ENCODE data around the gene IFT122. TPM values are rescaled to one million over a fixed set of nuclear protein-coding genes. Genes with fewer than 3 reads are reported as not detected.

The IFT122 gene
- total RNA-seq, 2 experiments from 2014 or later, result 21.6 to 37.0 TPM

DNA sequence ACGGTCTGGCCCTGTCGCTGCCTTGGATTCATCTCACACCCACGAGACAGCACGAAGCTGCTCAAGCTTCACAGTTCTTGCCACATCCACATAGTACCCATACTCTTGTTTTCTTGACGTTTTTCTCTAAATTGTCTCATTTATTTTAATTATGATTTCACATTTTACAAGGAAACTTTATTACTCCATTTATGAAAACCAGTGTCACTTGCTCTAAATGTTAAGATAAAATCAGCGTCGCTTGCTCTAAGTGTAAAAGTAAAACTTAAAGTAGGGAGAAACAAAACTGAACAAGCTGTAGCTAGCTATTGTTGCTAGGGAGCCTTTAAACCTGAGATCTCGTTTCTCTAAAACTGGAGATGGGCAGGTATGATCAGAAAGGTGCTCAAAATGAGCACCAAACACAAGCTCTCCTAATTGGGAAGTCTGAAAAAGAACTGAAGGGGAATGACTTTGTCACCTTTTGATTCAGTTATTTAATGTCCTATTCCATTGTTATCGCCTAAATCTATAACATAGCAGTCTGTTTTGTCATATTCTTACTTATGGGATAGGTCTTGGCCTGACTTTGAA is 680 bp downstream of the IFT122 start:
- peak overlapping the region; percentile 81; the same call in 1 of the 2 replicates for H2AFZ ChIP-seq (ENCODE audit: low read length)

DNA sequence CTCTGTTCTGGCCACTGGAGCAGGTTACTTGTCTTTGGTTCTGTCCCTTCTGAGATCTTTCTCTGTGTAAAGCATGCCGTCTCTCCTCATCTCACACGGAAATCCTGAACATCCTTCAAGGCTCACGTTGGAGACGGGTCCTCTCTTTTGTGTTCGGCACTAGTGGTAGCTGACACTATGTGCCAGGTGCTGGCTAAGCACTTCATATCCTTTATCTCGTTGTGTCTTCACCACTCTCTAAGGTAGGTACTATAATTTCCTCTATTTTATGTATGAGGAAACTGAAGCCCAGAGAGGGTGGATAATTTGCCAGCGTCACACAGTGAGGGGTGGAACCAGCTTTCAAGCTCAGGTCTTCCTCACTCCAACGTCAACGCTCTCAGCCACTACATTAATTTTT is 1.2 kb downstream of the IFT122 start:
- Histone ChIP-seq H3K79me2 (ENCODE audit: insufficient read depth, low read depth, low read length) (peaks cover 52% of the 10 kb centered on the region), H3K4me2 (ENCODE audit: low read length) (peak overlapping the region; percentile 93), H3K27ac (ENCODE audit: low read depth, low read length, poor library complexity, severe bottlenecking) (peak overlapping the region; percentile 84), H3K9me3 (ENCODE audit: low read length) (no peaks in the 10 kb centered on the region), H3K4me3 (ENCODE audit: low read depth, low read length, poor library complexity, severe bottlenecking) (peak overlapping the region; percentile 88), H4K20me1 (ENCODE audit: insufficient read depth, low read length) (no peaks in the 10 kb centered on the region), H2AFZ (ENCODE audit: low read length) (peak overlapping the region; percentile 81; the same call in 1 of the 2 replicates), H3K36me3 (ENCODE audit: insufficient read depth, low read length) (peaks cover 24% of the 10 kb centered on the region), H3K9me2 (ENCODE audit: insufficient read depth, low read length) (no peaks in the 10 kb centered on the region), H3K4me1 (ENCODE audit: insufficient read depth, low read length, poor library complexity, severe bottlenecking) (peaks cover 41% of the 10 kb centered on the region)
- ChIA-PET CTCF (ENCODE audit: unreplicated experiment) (interaction anchor here (1.3 kb wide), 1 partner anchor 118 kb away, joined by 3 read pairs; no protein-coding TSS in a partner anchor), POLR2A (interaction anchor here (0.6 to 5.0 kb wide), 11 partner anchors 9 to 372 kb away, joined by 3 to 54 read pairs (median 4); partner anchors contain the start of gene EFCAB12)
- peak; percentile 53 for DNase-seq (ENCODE audit: low spot score)
- BruUV-seq (replicated peaks), result no TSS peak
- TF ChIP-seq, protein P1, sequence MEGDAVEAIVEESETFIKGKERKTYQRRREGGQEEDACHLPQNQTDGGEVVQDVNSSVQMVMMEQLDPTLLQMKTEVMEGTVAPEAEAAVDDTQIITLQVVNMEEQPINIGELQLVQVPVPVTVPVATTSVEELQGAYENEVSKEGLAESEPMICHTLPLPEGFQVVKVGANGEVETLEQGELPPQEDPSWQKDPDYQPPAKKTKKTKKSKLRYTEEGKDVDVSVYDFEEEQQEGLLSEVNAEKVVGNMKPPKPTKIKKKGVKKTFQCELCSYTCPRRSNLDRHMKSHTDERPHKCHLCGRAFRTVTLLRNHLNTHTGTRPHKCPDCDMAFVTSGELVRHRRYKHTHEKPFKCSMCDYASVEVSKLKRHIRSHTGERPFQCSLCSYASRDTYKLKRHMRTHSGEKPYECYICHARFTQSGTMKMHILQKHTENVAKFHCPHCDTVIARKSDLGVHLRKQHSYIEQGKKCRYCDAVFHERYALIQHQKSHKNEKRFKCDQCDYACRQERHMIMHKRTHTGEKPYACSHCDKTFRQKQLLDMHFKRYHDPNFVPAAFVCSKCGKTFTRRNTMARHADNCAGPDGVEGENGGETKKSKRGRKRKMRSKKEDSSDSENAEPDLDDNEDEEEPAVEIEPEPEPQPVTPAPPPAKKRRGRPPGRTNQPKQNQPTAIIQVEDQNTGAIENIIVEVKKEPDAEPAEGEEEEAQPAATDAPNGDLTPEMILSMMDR (conservative IDR thresholded peaks at IDR 0.05; ENCODE audit: low read length), result no peak
- TF ChIP-seq EZH2phosphoT487 (IDR thresholded peaks at IDR 0.05; ENCODE audit: borderline replicate concordance, low read depth, low read length), result no peak
- intact Hi-C loops (cut with micrococcal nuclease; ENCODE audit: unreplicated experiment), result loop anchor here (2.0 to 10.0 kb wide), 3 partner anchors 138 to 454 kb away; partner anchors contain the start of gene TMCC1

More for the DNA sequence above, 680 bp downstream of the IFT122 start:
- TF ChIP-seq EZH2phosphoT487 (IDR thresholded peaks at IDR 0.05; ENCODE audit: borderline replicate concordance, low read depth, low read length), result no peak
- TF ChIP-seq, protein P1 (conservative IDR thresholded peaks at IDR 0.05; ENCODE audit: low read length), result no peak
- no peak for DNase-seq (ENCODE audit: low spot score)
- H3K4me3 ChIP-seq (ENCODE audit: low read depth, low read length, poor library complexity, severe bottlenecking), result peak overlapping the region; percentile 88
- H3K27ac ChIP-seq (ENCODE audit: low read depth, low read length, poor library complexity, severe bottlenecking), result peak overlapping the region; percentile 84
- intact Hi-C loops (cut with micrococcal nuclease; ENCODE audit: unreplicated experiment), result loop anchor here (1.0 to 10.0 kb wide), 4 partner anchors 41 to 454 kb away; partner anchors contain the start of gene TMCC1
- POLR2A ChIA-PET, result interaction anchor here (0.6 to 5.0 kb wide), 10 partner anchors 9 to 372 kb away, joined by 3 to 54 read pairs (median 5); partner anchors contain the start of gene EFCAB12
- H4K20me1 ChIP-seq (ENCODE audit: insufficient read depth, low read length), result no peaks in the 10 kb centered on the region
- peaks cover 57% of the 10 kb centered on the region for H3K79me2 ChIP-seq (ENCODE audit: insufficient read depth, low read depth, low read length)
- H3K9me2 ChIP-seq (ENCODE audit: insufficient read depth, low read length), result no peaks in the 10 kb centered on the region
- CTCF ChIA-PET (ENCODE audit: unreplicated experiment), result interaction anchor here (1.3 kb wide), 1 partner anchor 118 kb away, joined by 3 read pairs; no protein-coding TSS in a partner anchor
- BruUV-seq (replicated peaks), result TSS peak; percentile 64
- H3K4me1 ChIP-seq (ENCODE audit: insufficient read depth, low read length, poor library complexity, severe bottlenecking), result peaks cover 46% of the 10 kb centered on the region
- peak overlapping the region; percentile 93 for H3K4me2 ChIP-seq (ENCODE audit: low read length)
- peaks cover 29% of the 10 kb centered on the region for H3K36me3 ChIP-seq (ENCODE audit: insufficient read depth, low read length)
- H3K9me3 ChIP-seq (ENCODE audit: low read length), result no peaks in the 10 kb centered on the region
